IPS-18c (cell line): ENCODE data around the gene ARHGEF1.
"Not testable (repeated sequence)": the region's sequence is repeated elsewhere in the genome, so short reads cannot be mapped to it uniquely, and the experiment has no call there.

ENCODE experiments used
- H3K4me3 ChIP-seq: 2 replicates; pipeline ENCODE4 v1.7.0; 2013; ENCODE audit warnings: low read depth, mild to moderate bottlenecking, low read length, moderate library complexity; ENCODE audit not compliant: insufficient read depth
- H3K9me3 ChIP-seq: one replicate; pipeline ENCODE4 v1.6.1; 2013; ENCODE audit warnings: mild to moderate bottlenecking, low read length, moderate library complexity; ENCODE audit not compliant: control insufficient read depth, insufficient read depth

ARHGEF1 gene

GRCh38 chr19:41928754-41929535, 46.0 kb downstream of the ARHGEF1 start:
- H3K4me3 ChIP-seq: 0 out of 2 replicates have a peak overlapping the region, but pooled peaks have one; percentile 45

DNA sequence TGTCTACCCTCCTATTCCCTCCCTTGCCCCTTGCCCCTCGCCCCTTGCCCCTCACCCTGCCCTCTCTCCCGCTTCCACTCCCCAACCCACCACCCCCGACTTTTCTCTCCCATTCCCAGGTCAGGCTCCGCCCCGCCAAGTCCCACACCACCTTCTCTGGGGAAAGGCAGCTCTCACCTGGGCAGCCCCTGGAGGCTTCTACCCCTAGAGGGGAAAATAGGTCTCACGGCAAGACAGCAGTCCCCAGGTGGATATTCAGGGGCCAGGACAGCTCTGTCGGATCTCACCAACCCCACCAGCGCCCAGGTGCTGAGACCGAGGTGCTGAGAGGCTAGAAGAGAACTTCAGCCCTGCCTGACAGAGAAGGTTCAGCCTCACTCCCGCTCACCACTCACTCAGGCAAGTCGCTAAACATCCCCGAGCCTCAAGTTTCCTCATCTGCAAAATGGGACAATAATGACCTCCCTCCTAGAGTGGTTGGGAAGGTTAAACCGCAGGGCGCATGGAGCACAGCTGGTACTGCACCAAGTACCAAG, 46.6 kb downstream of the ARHGEF1 start:
- no peak overlapping the region for H3K4me3 ChIP-seq

More at GRCh38 chr19:41928754-41929535, 46.0 kb downstream of the ARHGEF1 start:
- no peaks in the 10 kb centered on the region for H3K9me3 ChIP-seq

GRCh38 chr19:41930322-41930722, 47.3 kb downstream of the ARHGEF1 start:
- H3K4me3 ChIP-seq: no peak overlapping the region
- no peaks in the 10 kb centered on the region for H3K9me3 ChIP-seq

More for the DNA sequence above, 46.6 kb downstream of the ARHGEF1 start:
- H3K9me3 ChIP-seq: no peaks in the 10 kb centered on the region

DNA sequence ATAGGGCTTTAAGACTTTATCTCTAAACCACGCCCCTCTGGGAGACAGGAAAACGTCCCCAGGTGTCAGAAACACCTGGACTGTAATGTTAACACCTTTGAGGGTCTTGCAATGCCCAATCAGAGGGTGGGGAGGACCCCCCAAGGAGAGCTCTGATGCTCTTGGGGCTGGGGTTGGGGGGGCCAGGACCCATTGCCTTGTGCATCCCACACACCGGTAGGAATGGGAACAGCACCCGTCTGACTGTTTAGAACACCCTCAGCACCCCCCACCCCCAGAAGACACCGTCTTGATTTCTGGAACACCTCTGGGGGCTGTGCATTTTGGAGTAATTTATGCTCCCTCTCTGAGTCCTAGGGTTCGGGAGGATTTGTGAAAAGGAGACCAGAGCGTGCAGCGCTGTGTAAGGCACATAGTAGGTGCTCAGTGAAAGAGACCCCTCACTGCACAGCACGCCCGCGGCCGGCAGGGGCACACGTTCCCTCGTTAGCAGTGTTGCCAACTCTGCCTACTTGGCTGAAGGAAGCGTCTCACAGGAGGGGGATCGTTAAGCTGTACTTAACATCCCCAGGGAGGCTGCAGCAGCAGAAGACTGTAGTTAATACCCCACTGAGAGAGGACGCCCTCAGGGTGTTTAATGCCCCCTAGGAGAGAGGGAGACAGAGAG, 48.1 kb downstream of the ARHGEF1 start:
- H3K4me3 ChIP-seq: no peak overlapping the region
- H3K9me3 ChIP-seq: no peaks in the 10 kb centered on the region

DNA sequence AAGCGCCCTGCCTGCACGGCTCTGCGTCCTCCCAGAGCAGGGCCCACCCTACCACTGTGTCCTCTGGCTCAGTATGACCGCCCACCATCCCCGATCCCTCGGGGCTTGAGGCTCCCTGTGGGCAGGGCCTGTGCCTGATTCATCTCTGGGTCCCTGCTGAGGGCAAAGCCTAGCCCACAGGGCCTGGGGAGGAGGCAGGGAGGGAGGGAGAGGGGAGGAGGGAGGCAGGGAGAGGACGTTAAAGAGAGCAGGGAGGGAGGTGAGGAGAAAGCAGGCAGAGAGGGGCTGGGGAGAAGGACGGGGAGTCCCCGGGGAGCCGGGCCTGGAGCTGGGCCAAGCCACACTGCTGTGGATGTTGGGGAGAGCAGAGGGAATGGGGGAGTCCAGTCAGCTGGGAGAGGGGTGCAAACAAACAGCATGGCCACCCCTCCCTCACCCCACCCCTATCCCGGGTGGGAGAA, 49.3 kb downstream of the ARHGEF1 start:
- H3K9me3 ChIP-seq: no peaks in the 10 kb centered on the region
- no peak overlapping the region for H3K4me3 ChIP-seq

DNA sequence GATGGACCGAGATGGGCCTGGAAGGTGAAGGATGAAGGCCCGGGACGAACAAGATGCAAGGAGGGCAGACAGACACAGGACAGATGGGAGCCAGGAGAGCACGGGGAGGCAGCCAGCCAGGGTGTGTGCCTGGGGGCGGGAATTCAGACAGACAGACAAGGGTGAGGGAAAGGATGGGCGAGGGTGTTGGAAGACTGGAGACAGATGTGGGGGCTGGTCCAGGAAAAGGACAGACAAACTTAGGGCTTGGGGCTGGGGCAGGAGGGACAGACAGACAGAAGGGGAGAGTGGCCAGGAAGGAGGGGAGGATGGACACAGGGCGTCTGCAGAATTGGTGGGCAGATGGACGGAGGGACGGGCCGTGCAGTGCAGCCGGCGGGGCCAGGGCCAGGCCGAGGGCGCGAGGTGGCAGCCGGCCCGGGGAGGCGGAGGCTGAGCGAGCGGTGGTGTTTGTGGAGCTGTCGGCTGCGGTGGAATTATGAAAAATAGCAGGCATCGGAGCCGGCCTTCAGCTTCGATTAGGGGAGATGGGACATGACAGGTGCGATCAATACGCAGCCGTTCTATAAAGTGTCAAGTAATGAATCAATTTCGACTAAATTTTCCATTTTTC, 49.8 kb downstream of the ARHGEF1 start:
- H3K4me3 ChIP-seq: no peak overlapping the region
- H3K9me3 ChIP-seq: no peaks in the 10 kb centered on the region

- no peak overlapping the region for H3K4me3 ChIP-seq
These were observed 50.9 kb downstream of the ARHGEF1 start for GRCh38 chr19:41933693-41934426.

GRCh38 chr19:41934849-41935374, 51.9 kb downstream of the ARHGEF1 start:
- no peak overlapping the region for H3K4me3 ChIP-seq
- no peaks in the 10 kb centered on the region for H3K9me3 ChIP-seq

More at GRCh38 chr19:41933693-41934426, 50.9 kb downstream of the ARHGEF1 start:
- H3K9me3 ChIP-seq: no peaks in the 10 kb centered on the region

GRCh38 chr19:41935760-41936415, 52.9 kb downstream of the ARHGEF1 start:
- no peaks in the 10 kb centered on the region for H3K9me3 ChIP-seq
- H3K4me3 ChIP-seq: no peak overlapping the region

DNA sequence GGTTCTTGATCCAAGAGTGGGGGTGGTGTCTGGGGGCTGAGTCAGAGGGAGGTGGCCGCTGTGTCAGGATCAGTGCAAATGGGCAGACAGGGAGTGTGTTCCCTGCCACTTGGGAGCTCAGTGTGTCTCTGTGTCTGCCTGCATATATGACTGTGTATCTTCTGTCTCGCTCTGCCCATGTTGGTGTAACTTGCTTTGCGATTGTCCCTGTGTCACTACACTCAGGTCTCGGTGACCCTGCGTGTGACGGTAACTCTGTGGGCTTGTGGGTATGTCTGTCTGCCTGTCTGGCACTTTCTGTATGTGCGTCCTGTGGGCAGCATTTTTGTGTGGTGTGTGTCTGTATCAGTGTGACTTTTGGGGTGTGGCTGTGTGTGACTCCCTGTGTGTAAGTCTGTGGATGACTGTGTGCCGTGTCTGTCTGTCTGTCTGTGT, 53.4 kb downstream of the ARHGEF1 start:
- Histone ChIP-seq H3K4me3 (no peak overlapping the region), H3K9me3 (no peaks in the 10 kb centered on the region)

DNA sequence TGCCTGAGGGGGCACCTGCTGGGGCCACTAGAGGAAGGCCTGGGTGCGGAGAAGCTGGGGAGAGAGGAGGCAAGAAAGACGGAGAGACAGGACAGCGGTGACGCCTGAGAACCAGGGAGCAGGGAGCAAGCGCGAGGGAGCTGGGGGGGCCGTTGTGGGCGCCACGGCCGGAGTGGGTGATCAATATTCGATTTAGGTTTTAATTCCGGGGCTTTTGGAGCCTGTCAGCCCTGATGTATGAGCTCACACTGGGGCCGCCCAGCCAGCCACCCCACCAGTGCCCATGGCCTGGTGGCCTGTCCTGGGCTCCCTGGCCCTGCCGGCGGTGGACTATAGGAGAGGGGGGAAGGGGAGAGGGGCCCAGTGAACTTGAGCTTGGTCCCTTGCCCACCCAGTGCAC, 54.0 kb downstream of the ARHGEF1 start:
- H3K9me3 ChIP-seq: no peaks in the 10 kb centered on the region
- no peak overlapping the region for H3K4me3 ChIP-seq

DNA sequence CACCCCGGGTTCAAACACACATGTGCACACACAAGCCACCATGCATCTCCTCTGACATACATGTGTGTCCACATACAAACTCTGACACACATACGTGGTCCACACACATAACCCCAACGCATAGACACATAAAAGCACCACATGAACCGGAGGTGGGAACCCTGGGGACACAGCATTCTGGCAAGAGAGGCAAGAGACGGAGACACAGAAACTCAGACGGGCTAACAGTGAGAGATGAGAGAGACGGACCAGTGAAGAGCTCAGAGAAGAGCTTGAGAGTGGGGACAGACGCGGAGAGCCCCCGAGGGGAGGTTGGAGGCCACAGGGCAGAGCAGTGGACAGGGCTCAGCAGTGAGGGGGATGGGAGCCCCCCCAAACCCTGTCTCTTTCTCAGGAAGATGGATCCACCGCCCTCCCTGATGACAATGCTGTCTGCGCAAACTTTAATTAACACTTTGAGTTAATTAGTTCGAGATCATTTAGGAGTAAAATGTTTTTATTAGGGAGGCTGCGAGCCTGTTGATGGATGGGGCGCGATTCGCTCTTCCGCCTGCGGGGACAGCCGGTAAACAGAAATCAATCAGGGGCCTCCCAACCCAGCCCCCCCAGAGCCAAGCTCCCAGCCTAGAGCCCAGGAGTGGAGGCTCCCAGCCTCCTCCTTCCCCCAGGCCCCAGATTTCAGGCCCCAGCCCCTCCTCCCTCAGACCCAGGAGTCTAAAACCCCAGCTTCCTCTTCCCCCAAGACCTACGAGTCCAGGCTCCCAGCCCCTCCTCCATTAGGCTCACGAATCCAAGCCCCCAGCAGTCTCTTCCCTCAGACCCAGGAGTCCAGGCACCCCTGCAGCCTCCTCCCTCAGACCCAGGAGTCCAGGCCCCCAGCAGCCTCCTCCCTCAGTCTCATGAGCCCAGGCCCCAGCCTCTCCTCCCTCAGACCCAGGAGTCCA, 54.8 kb downstream of the ARHGEF1 start:
- Histone ChIP-seq H3K4me3 (no peak overlapping the region), H3K9me3 (no peaks in the 10 kb centered on the region)

DNA sequence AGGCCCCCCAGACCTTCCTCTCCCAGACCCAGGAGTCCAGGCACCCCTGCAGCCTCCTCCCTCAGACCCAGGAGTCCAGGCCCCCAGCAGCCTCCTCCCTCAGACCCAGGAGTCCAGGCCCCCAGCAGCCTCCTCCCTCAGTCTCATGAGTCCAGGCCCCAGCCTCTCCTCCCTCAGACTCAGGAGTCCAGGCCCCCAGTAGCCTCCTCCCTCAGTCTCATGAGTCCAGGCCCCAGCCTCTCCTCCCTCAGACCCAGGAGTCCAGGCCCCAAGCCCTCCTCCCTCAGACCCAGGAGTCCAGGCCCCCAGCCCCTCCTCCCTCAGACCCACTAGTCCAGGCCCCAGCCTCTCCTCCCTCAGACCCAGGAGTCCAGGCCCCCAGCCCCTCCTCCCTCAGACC, 56.2 kb downstream of the ARHGEF1 start:
- not testable (repeated sequence) for H3K4me3 ChIP-seq

DNA sequence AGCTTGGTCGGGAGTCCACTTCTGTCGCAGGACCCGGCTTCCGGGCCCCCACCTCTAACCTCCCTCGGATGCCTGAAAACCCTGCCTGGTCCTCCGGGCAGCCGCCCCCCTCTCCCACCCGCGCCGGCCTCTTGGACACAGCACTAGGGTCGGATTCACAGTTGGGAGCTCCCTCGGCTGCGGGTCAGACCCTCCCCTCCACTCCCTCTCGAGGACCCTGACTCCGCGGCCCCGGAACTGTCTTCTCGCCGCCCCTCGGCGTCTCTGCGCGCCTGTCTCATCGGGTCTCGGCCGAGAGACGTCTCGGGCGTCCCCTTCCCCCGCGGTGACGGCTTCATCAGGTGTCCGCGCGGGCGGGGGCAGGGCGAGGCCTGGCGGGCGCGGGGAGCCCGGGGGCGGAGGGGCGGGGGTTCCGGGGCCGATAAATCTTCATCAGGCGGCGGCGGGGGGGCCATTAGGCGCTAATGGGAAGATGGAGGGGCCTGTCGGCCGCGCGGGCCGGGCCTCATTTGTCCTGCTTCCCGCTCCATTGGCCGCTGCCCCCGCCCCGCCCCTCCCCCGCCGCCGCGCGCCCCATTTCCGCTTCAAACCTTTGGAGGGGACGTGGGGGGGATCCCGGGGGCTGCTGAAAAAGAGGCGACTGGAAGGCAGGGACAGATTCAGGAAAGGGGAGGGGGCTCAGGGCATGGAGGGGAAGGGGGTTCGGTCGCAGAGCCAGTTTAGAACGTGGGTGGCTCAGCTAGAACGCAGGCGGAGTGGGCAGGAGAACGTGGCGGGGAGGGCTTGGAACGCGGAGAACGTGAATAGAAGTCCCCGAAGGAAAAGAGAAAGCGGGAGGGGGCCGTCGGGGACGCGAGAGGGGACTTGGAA, 57.1 kb downstream of the ARHGEF1 start:
- peak overlapping the region; percentile 56 for H3K4me3 ChIP-seq

More for the DNA sequence above, 56.2 kb downstream of the ARHGEF1 start:
- not testable (repeated sequence) for H3K9me3 ChIP-seq

More for the DNA sequence above, 57.1 kb downstream of the ARHGEF1 start:
- no peaks in the 10 kb centered on the region for H3K9me3 ChIP-seq
